NOMO-1 treated with dmso at 0.1 percent for 144 hours (cell line): ENCODE data around the gene PCGF3.
"Not testable (repeated sequence)": the region's sequence is repeated elsewhere in the genome, so short reads cannot be mapped to it uniquely, and the experiment has no call there.

Source experiments
- DNase-seq: peaks from one replicate; lab custom pipeline; 2025; ENCODE audit not compliant: unreplicated experiment; lab: John Stamatoyannopoulos, UW

PCGF3 gene

DNA sequence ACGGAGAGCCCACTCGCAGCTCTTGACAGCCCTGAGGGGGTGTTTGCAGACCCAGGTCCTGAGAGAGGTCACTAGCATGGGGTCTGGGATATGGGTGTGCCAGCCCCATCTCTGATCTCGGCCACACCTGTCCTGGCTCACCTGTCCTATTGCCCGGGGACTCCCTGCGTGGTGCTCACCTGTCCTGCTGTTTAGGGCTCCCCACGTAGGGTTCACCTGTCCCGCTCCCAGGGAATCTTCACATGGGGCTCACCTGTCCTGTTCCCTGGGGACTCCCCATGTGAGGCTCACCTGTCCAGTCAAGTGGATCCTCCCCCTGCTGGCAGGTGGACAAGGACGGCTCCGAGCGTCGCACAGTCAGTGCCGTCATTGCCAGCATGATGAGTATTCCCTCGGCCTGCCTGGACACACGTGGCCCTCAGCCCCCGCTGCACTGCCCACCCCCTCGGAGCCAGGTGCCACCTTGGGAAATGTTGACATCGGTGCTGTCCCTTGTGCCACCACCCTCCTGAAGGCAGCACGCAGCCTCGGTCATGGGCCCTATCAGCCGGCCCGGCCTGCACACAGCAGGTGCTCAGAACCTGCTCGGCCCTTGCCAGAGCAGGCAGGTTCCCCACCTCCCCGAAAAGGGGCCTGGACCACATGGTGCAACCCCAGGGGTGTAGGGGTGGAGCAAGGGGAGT, 23.0 kb upstream of the PCGF3 start:
- no peak for DNase-seq

DNA sequence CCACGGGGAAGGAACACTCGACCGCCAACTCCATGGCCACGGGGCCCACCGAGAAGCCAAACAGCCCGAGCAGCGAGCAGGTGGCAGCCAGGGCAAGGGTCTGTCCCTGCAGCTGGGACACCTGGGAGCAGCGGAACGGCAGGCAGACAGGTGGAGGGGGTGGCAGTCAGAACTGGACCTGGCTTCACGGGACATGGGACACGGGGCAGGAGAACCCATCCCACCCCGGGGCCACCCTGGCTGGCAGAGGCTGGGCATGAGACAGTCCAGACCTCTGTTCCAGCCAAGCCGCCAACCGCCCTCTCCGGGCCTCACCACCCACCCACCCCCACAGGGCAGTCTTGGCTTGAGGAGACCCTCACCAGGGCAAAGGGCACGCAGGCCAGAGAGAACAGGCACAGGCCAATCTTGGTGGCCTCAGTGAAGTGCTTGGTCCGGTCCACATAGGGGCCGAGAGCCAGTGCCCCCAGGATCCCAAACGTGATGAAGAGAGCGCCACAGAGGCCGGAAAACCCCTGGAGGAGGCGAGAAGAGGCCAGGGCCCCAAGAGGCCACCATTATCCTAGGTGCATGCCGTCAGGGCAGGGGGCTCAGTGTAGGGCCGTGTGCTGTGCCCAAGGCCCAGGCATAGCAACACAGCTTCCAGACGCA, 22.3 kb upstream of the PCGF3 start:
- DNase-seq: no peak

DNA sequence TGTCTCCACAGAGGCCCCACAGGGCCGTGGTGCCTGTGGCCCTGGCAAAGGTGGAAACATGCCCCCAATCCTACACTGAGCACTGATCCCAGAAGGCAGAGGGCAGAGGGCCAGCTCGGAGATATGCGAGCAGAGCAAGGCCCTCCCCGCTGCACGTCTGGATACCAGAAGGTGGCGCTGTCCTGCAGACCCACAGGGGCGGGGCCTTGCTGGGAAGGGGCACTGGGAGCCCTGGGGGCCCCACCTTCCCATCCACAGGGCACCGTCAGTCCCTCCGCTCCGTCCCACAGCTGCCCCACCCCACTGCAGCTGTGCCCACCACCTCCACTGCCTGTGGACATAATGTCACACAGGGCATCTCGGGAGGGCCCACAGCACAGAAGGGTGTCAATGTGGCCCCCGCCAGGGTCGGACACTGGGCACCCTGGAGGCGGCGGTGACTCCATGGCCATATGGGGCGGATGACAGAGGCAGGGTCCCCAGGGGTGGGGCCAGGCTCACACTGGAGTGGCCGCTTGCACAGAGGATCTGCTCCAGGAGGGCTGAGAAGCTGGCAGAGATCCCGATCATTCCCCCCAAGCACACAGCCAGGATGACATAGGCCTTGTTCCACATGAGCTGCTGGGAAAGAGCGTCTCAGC, 21.5 kb upstream of the PCGF3 start:
- no peak for DNase-seq

DNA sequence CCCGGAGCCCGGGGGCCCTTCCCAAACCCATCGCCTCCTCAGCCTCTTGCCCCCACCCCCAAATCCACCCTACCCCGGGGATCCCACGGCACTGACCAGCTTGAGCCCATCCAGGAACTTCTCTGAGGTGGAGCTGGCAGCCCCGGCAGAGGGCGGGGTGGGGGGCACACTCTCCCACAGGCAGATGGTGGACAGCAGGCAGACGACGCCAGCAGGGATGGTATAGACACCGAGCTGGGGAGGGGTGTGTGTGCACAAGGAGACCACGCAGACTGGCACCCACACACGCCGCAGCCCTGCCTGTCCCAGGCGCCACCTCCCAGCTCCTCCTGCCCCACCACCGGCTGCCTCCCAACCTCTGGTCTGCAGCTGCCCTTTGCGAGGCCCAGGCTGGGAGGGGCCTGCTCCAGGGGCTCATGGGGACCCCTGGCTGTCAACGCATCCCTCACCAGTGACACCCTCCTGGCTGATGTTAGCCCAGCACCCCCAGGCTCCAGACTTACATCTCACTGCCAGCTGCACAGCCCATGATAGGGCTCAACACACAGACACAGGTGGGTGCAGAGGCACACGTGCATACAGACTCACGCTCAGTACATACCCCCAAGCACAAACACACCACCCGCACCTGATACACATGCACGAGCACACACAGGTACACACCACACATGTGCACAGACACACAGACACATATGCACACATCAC, 20.9 kb upstream of the PCGF3 start:
- no peak for DNase-seq

DNA sequence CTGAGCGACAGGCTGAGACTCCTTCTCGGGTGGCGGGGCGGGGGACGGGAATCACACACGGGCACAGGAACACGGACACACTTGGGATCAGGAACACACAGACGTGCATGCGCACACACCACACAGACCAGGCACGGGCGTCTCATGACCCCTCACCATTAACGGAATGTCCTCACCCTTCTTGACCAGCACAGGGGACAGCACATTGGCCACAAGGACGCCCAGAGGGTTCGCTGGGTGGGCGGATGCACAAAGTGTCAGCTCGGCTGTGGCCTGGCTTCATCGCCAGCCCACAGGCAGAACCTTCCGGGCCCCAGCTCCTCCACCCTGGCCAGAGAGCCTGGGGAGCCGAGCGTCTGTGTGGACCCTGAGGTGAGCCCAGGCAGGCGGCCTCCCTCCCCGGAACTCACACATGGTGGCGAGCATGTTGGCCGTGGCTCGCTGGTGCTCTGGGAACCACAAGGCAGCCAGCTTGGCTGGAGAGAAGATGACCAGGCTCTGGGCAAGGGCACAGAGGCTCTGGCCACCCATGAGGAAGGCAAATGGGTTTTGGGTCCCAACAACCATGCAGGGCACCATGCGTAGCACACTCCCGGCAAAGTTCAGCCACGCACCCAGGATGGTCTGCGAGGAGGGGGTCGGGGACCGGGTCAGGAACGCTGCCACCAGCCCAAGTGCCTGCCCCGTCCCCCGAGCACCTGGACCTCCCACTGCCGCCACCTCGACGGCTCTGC, 19.8 kb upstream of the PCGF3 start:
- DNase-seq: no peak

DNA sequence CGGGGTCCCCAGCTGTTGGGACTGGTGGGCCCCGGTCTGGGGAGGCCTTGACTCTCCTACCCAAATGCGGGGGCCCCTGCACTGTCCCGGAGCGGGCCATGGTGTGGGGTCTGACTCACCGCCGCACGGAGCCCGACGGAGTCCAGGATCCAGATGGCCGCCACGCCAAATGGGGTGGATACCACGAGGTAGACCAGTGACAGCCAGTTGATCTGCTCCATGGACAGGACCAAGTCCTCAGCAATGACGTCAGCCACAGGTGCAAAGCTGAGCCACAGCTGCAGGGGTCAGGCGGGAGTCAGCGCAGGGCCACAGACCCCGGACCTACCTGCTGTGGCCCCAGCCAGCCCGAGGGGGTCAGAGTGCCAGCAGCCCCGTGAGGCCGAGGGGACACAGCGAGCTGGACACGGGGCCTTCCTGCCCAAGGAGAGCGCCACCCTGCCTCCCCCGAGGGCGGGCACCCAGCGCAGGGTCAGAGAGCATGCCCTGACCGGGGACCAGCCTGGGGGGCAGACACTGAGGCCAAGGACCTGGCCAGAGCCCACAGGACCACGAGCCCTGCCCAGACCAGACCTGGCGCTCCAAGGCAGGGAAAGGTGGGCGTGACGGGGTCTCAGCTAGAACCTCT, 19.1 kb upstream of the PCGF3 start:
- DNase-seq: no peak

DNA sequence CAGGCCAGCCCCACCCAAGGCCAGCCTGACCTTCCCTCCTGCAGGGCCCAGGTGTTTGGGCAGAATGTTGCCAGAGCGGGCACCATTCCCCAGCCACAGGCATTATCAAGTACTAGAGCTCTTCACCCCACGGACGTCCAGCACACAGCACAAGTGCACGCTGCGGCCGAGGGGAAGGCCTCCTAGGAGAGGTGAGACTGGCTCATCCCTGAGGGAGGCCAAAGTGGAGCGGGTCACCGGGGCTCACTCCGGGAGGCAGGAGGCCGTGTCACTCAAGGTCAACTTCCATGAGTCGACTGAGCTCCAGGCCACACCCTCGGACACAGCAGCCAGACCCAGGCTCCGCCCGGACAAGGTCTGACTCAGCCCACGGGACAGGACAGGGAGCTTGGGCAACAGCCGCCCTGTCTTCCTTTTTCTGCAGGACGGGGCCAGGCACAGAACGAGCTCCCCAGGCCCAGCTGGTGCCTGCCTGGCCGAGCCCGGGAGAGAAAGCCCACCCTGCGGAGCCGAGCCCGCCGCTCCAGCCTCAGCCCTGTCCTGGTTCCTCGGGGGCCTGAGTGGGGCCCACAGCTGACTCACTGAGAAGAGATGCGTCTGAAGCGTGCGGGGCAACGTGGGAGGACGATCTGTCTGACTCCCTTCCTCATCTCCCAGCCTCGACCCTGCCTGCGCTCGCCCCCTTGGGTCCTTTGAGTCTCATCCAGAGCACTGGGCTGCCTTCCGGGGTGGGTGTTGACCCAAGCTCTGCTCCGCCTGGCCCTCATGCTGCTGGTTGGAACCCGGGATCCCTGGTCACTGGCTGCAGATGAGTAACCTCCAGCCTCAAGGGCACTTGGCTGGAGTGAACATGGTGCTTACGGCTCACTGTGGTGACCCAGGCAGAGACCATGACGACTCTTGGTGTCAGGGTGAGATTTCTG, 18.3 kb upstream of the PCGF3 start:
- DNase-seq: peak; percentile 80

DNA sequence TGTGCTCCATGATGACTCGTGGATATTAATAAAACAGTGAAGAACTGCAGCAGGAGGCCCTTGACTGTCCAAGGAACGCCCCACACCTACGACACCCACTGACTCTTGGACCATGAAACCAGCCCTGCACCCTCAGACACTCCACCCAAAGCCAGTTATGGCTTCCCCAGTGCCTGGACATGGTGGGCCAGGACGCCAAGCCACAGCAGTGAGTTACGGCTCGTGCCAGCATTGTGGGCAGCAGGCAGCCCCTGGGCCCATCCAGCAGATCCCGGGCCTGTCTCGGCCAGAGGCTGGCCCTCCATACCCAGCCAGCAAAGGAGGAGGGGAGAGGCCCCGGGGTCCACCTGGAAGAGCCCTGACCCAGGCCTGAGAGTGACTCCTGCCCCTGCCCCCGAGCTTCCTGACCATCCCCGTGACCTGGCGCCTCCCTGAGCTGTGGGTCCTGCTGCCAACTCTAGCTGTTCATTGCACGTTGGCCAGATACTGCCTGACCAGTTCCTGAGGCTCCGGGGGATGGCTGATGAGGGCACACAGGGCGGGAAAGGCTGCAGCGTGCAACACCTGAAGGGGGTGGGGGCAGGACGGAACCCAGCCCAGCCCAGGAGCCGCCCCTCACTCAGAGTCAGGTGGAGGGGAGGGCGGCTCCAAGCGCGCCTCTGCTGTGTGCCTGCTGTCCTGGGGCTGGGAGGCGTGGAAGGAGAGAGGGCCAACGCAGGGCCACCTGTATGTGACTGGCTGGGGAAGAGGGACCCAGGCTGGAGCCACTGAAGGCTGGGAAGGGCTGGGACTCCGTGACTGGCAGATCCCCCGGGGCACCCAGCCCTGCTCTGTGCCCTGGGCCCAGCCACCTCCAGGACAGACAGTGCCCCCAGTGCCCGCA, 17.4 kb upstream of the PCGF3 start:
- DNase-seq: no peak

DNA sequence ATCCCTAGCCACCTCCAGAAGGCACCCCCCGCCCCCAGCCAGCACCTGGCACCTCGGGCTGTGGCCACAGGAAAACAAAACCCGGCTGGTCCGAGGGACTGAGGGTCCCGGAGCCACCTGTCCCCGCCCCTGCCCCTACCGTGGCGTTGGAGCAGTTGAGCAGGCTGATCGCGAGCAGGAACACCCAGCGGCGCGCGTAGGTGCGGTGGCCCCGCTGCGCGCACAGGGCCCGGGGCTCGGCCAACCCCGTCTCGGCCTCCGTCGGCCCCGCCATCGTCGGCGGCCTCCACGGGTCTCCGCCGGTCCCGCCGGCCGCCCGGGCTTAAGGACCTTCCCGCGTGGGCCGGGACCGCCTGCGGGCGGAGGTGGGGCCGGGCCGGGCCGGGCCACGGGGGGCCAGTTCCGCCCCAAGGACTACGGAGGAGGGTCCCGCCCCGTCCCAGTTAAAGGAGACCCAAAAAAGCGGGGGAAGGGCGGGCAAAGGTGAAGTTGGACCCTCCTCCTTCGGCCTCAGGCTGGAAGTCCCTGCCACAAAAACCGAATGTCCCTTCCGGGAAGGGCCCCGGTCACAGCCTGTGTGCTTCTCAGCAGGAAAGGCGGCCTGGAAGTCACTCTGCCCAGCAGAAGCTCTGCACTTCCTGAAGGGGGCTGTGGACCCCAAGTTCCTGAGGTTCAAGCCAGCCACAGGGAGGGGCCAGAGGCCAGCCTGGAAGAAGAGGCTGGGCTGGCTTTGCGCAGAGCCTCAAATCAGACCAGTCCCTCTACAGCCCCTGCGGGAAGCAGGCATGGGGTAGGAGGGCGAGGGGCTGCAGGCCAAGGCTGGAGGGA, 16.6 kb upstream of the PCGF3 start, which contains the start of gene SLC49A3:
SLC49A3 (minus strand) TSS at position 298 of the 828 bp plus-strand sequence; CDS start at position 274, 24 bp downstream.
- peak; percentile 30 for DNase-seq

DNA sequence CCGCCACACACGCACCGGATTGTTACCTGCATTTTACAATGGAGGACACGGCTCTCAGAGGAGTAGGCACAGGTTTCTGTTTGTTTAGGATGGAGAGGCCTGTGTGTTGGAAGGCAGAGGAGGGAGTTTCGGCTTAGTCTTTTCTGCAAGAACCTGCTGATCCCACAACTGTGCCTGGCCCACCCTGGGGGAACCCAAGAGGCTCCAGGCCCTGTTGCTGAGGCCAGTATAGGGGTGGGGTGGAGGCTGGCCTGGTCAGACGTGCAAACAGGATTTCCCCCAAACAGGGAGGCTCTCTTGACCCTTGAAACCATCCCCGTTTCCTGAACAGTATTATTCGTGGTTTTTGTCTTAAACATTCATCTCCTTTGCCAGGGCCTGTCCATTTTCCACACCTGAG, 15.9 kb upstream of the PCGF3 start:
- DNase-seq: no peak

DNA sequence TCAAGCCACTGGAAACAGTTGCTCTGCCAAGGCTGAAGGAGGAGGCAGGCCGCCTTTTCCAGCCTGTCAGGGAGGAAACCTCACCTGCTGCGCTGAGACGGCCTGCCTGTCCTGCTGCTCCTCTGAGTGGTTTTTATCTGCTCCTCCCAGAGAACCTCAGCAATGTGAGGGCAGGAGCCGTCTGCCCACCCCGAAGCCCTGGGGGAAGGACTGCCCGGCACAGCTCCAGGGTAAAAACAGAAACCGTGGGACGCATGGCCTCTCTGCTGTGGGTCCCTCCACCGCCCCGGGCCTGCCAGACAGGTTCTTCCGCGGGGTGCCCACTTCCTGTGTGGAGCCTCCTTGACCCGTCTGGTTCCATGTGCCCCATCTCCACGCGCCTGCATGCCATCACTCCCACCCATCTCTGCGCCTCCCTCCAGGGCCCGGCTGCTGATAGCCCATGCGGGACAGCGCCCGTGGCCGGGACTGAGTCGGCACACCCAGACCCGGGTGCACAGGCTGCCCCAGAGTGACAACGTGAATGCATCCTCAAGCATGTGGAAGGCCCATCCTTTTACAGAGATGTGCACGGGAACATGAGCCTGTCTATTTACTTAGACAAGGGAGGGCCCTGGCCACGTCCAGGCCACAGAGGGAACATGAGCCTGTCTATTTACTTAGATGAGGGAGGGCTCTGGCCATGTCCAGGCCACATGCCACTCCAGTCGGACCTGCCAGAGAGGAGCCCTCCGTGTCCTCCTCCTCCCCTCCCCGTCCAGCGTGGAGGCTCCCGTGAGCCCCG, 12.7 kb upstream of the PCGF3 start:
- DNase-seq: no peak

DNA sequence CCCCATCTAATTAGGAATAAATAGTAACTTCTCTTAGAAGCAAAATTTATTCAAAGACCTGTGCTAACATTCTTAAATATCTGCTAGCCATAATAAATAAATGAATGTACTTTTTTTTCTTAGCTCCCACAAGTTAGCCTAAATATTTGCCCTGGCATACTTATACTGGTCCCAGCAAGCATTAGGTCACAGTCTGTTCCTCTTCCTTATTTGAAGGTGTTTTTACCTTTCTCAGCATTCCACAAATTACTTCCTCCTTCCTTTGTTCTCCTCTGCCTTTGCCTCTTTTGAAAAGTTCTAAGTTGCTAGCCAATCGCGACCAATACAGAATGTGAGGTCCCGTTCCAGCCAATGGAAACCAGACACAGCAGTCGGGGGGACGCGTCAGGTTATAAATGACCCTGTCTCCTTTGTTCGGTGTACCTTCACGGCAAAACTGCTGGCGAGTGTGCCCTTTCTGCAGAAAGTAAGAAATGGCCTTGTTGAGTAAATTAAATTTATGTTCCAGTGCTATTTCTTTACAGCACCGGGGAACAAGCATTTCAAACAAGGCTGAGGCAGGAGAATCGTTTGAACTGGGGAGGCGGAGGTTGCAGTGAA, 11.2 kb upstream of the PCGF3 start:
- not testable (repeated sequence) for DNase-seq

DNA sequence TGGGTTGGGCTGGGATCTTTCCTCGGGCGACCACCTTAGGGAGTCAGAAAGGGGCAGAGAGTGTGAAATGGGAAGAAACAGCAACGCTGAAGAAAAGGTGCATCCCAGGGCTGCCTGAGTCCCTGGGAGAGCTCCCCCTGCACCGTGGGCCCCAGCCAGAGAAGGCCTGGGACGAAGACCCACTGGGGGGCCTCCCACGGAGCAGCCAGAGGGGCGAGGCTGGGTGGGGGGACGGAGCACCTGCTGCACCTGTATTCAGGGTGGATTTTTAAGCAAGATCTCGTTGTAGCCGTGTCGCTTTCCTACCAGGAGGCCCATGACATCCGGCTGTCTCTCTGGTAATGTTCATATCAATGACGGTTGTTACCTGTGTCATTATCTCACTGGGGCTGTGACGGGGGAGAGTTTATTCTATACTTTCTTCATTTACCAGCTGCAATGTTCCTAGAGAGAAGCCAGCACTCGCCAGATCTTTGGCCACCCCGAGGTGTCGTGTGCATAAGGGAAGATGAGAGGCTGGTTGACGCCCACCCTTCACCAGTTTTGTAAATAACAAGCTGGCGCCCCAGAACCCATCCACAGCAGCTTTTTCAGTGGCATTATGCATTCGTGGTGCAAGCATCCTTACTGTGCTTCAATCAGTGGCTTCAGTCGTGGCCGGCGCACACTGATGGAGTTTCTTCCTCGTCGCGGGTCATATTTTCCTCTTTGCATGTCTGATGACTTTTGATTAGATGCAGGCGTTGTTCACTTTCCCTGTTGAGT, 5.6 kb upstream of the PCGF3 start:
- no peak for DNase-seq

DNA sequence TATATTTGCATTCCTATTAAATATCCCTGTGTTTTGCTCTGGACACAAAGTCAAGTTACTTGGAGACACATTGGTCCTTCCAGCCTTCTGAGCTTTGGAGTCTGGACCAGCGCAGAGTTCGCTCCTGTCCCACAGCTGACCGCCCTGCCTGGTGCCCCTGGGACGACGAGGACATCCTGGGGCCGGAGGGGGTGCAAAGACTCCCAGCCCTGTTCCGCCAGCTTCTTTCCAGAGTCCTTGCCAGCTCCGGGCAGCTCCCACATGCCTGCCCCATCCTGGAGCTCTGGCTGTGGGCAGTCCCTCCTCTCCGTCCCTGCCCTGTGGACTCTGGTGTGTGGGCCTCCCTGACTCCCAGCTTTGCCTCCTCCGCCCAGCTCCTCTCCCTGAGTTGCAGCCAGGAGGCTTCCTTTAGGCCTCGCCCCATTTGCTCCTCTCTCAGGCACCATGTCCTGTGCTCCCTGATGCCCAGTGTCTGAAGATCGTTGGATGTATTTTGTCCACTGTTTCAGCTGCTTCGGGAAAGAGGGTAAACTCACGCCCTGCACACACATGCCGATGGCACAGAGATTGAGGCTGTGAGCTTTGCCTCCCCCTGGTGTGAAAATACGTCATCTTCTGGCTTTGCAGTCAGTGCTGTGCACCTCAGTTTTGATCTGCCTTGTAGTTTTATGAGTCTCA, 4.9 kb upstream of the PCGF3 start:
- no peak for DNase-seq

DNA sequence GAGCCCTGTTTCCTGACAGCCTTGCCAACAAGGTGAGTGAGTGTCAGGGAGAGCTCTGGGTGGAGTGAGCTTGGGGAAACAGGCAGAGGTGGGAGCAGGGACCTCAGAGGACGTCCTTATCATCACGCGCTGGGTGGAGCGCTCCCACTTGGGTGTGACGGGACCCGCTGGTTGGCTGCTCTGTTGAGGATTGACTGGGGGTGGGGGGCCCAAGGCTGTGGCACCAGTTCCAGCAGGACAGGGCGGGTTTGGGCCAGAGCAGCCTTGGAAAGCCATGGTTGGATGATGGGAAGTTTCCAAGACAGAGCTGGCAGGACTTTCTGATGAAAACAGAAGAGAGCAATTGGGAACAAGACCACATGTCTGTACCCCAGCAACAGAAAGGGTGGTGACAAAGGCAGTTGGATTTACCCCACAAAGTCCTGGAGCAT, 3.0 kb upstream of the PCGF3 start:
- DNase-seq: no peak
